Activated CD4-positive, alpha-beta T cell treated with anti-CD3 and anti-CD28 coated beads for 4 hours (primary cell): ENCODE results near the gene PSMA1.

Experiments used
- DNase-seq, 2 donors: peaks; one replicate each; pipeline ENCODE4 v3.0.0-alpha.2; 2020

The PSMA1 gene

GRCh38 chr11:14529321-14529720 is 9.1 kb upstream of the PSMA1 start:
- DNase-seq, result no peak

GRCh38 chr11:14522801-14523200 is 2.6 kb upstream of the PSMA1 start:
- no peak for DNase-seq

GRCh38 chr11:14522245-14522644 is 2.1 kb upstream of the PSMA1 start:
- no peak for DNase-seq

- no peak for DNase-seq
These were observed 563 bp upstream of the PSMA1 start for GRCh38 chr11:14520747-14521151.

- DNase-seq, result no peak
These were observed 629 bp downstream of the PSMA1 start for GRCh38 chr11:14519597-14519916.

- no peak for DNase-seq
These were observed 1.4 kb downstream of the PSMA1 start for GRCh38 chr11:14518820-14519219.

- no peak for DNase-seq
These were observed 6.4 kb downstream of the PSMA1 start for GRCh38 chr11:14513800-14514199.

- no peak for DNase-seq
These were observed 13.7 kb downstream of the PSMA1 start for GRCh38 chr11:14506532-14506931.

- no peak for DNase-seq
These were observed 17.2 kb downstream of the PSMA1 start for GRCh38 chr11:14503023-14503422.

- no peak for DNase-seq
These were observed 18.1 kb downstream of the PSMA1 start for GRCh38 chr11:14502039-14502438.

GRCh38 chr11:14500181-14500651 is 20.0 kb downstream of the PSMA1 start:
- peak; percentile 47 to 50 for DNase-seq

GRCh38 chr11:14499560-14500180 is 20.5 kb downstream of the PSMA1 start, which contains the start of gene COPB1:
COPB1 (minus strand) TSS chr11:14499811; CDS start chr11:14498928, 883 bp downstream.
- DNase-seq, result peak; percentile 89

- DNase-seq, result peak; percentile 34 to 38
These were observed 21.0 kb downstream of the PSMA1 start for GRCh38 chr11:14499178-14499559.

GRCh38 chr11:14480716-14481115 is 39.5 kb downstream of the PSMA1 start:
- no peak for DNase-seq

- DNase-seq, result no peak
These were observed 49.1 kb downstream of the PSMA1 start for GRCh38 chr11:14471127-14471526.

- no peak for DNase-seq
These were observed 56.6 kb downstream of the PSMA1 start for GRCh38 chr11:14463623-14464022.

- DNase-seq, result no peak
These were observed 60.0 kb downstream of the PSMA1 start for GRCh38 chr11:14460147-14460546.

- DNase-seq, result no peak
These were observed 61.8 kb downstream of the PSMA1 start for GRCh38 chr11:14458377-14458776.

GRCh38 chr11:14455648-14456430 is 64.3 kb downstream of the PSMA1 start:
- DNase-seq, result no peak
